Gastroesophageal sphincter (tissue), 4 donors: ENCODE data around the gene ZFHX2. TPM values are rescaled to one million over a fixed set of nuclear protein-coding genes. Genes with fewer than 3 reads are reported as not detected.

Source experiments
- ATAC-seq: fragments of 150-250 bp; one replicate; pipeline ENCODE4 v1.9.1; 2016; ENCODE audit warnings: mild to moderate bottlenecking, moderate library complexity
- H3K27ac ChIP-seq, 4 donors: fragments of 200-600 bp; sonication (generic) in 3 of 4; 1 replicate in 3 of 4; 2 replicates in 1 of 4; pipeline ENCODE4 v1.5.1; 2016 to 2019
- H3K27me3 ChIP-seq: fragments of 200-600 bp; sonication (generic); one replicate; pipeline ENCODE4 v1.5.1; 2019
- H3K36me3 ChIP-seq, 2 donors: fragments of 200-600 bp; sonication (generic); one replicate each; pipeline ENCODE4 v1.5.1; 2019; ENCODE audit warnings: control low read depth in 1 of 2
- H3K4me1 ChIP-seq, 3 donors: fragments of 200-600 bp; sonication (generic); 1 replicate in 2 of 3; 2 replicates in 1 of 3; pipeline ENCODE4 v1.5.1; 2016 to 2019; ENCODE audit warnings: control low read depth in 2 of 3
- H3K4me3 ChIP-seq, 2 donors: fragments of 200-600 bp; sonication (generic); one replicate each; pipeline ENCODE4 v1.5.1; 2019; ENCODE audit warnings: mild to moderate bottlenecking in 1 of 2, moderate library complexity in 1 of 2
- H3K9me3 ChIP-seq, 3 donors: fragments of 200-600 bp; sonication (generic); one replicate each; pipeline ENCODE4 v1.5.1; 2017 to 2019; ENCODE audit warnings: control low read depth in 2 of 3
- EP300 ChIP-seq: sonication (generic); formaldehyde crosslinking; IDR thresholded peaks from one replicate; pipeline ENCODE4 v1.6.1; 2017; ENCODE audit warnings: antibody characterized with exemption, mild to moderate bottlenecking
- POLR2A ChIP-seq, 2 donors: fragments of 450-650 bp; IDR thresholded peaks; one replicate each; pipeline ENCODE4 v1.6.1; 2017; ENCODE audit warnings: antibody characterized with exemption in 2 of 2, mild to moderate bottlenecking in 2 of 2, moderate library complexity in 1 of 2
- POLR2AphosphoS5 ChIP-seq: sonication (generic); formaldehyde crosslinking; IDR thresholded peaks from one replicate; pipeline ENCODE4 v1.6.1; 2017; ENCODE audit warnings: antibody characterized with exemption
- WGBS, 2 donors: methylation state at CpG; one replicate each; pipeline ENCODE4 v1.1.5; 2018; ENCODE audit warnings: low coverage in 1 of 2; 5-methylcytosine and 5-hydroxymethylcytosine counted together
- total RNA-seq, 4 donors: library from RNA; depleted of rRNA; stranded (reverse); fragments of >200 nt; gene quantifications; one replicate each; pipeline ENCODE4 v1.1.0, GENCODE V29; 2016
- TF ChIP-seq, protein P1 (sequence below), 4 experiments: fragments of 200-600 bp in 2 of 4; fragments of 450-650 bp in 2 of 4; sonication (generic) in 1 of 4; IDR thresholded peaks; one replicate each; pipeline ENCODE4 v1.5.1; 2017 to 2019; ENCODE audit warnings: antibody characterized with exemption in 4 of 4, mild to moderate bottlenecking in 2 of 4, moderate library complexity in 2 of 4

Gene ZFHX2
- total RNA-seq, 4 donors from 2014 or later: 0.13 to 2.5 (median 1.2) TPM

DNA sequence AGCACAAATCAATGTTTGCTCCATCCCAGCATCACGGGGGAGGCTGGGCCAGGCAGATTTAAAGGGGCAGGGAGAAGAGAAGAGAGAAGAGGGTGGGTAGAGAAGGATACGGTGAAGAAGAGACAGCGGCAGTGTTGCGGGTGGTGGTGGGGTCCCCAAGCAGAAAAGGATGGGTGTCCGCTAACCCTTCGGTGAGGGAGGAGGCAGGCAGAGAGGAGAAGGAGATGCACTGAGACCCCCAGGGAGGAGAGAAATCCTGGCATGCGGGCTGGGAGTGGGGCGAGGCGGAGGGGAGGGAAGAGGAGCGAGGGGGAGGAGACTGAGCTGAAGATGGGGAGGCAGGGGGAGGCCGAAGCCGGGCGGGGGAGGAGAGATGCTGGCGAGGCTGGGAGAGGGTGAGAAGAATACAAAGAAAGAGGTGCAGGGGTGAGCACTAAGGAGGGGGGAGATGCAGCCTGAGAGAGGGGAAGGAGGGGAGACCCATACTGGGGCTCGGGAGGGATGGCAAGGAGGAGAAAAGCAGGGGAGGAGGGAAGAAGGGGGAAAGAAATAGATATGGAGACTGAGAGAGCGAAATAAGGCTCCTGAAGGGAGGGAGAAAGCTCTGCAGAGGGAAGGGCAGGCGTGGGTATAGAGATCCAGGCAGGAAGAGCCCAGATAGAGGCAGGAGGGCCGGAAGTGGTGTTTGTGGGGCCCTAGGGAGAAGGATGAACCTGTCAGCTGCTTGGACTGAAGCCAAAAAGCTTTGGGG, 27.2 kb upstream of the ZFHX2 start, which contains the start of gene JPH4:
Gene JPH4, minus strand, starts transcription at position 231 of the 751 bp plus-strand sequence. CDS start 1,337 bp downstream, outside the sequence.
- TF ChIP-seq POLR2A (IDR thresholded peaks at IDR 0.05) (no peak), EP300 (no peak), POLR2AphosphoS5 (no peak)
- TF ChIP-seq, protein P1, sequence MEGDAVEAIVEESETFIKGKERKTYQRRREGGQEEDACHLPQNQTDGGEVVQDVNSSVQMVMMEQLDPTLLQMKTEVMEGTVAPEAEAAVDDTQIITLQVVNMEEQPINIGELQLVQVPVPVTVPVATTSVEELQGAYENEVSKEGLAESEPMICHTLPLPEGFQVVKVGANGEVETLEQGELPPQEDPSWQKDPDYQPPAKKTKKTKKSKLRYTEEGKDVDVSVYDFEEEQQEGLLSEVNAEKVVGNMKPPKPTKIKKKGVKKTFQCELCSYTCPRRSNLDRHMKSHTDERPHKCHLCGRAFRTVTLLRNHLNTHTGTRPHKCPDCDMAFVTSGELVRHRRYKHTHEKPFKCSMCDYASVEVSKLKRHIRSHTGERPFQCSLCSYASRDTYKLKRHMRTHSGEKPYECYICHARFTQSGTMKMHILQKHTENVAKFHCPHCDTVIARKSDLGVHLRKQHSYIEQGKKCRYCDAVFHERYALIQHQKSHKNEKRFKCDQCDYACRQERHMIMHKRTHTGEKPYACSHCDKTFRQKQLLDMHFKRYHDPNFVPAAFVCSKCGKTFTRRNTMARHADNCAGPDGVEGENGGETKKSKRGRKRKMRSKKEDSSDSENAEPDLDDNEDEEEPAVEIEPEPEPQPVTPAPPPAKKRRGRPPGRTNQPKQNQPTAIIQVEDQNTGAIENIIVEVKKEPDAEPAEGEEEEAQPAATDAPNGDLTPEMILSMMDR (IDR thresholded peaks at IDR 0.05): no peak
- Histone ChIP-seq H3K4me3 (peak within 1 kb of the TSS in 1 of 2 donors; percentile 41), H3K9me3 (no peaks in the 10 kb centered on the region), H3K36me3 (no peaks in the 10 kb centered on the region), H3K4me1 (peaks cover 0 to 36% (median 17%) of the 10 kb centered on the region in 3 donors), H3K27ac (no peak within 1 kb of the TSS), H3K27me3 (peaks cover 88% of the 10 kb centered on the region)
- 5 to 11% methylated on average over 7 to 17 of the region's 18 CpGs for WGBS, 2 donors
- no peak for ATAC-seq

DNA sequence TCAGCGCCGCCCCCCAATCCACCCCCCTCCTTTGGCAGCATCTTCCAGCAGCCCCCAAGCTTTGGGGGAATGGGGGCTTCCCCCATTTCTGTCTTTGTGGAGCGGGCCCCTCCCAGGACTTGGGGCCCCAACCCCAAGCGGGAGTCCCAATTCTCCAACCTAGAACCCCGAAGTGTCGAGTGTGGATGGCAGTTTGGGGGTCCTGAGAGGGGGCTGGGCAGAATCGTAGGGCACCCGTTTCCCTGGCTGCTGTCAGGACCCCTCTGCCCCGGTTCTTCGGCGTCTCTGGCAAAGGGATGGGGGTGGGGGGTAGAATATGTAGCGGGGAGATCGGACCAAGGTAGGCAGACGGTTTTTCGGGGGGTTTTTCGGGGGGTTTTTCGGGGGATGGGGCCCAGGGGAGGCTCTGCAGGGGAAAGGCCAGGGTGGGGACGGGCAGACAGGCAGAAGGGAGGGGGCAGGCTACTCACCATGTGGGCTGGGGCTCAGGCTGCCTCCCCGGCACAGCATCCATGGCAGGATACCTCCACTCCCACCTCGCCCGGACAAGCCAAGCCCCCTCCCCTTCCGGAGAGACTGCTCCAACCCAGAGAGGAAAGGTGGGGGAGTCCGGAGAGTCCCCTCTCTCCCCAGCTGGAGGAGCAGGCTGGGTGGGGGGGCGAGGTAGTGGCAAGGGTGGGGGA, 26.3 kb upstream of the ZFHX2 start:
- ATAC-seq: no peak
- no peak overlapping the region for H3K27ac ChIP-seq
- no peaks in the 10 kb centered on the region for H3K36me3 ChIP-seq
- no peaks in the 10 kb centered on the region for H3K9me3 ChIP-seq
- H3K4me3 ChIP-seq: peak overlapping the region in 1 of 2 donors; percentile 41
- H3K27me3 ChIP-seq: peaks cover 94% of the 10 kb centered on the region
- peaks cover 0 to 36% (median 17%) of the 10 kb centered on the region in 3 donors for H3K4me1 ChIP-seq
- no CpG with 5 or more reads among the region's 24 CpGs for WGBS, 2 donors
- TF ChIP-seq EP300 (no peak), POLR2AphosphoS5 (no peak), POLR2A (IDR thresholded peaks at IDR 0.05) (no peak)
- TF ChIP-seq, protein P1 (IDR thresholded peaks at IDR 0.05): no peak

DNA sequence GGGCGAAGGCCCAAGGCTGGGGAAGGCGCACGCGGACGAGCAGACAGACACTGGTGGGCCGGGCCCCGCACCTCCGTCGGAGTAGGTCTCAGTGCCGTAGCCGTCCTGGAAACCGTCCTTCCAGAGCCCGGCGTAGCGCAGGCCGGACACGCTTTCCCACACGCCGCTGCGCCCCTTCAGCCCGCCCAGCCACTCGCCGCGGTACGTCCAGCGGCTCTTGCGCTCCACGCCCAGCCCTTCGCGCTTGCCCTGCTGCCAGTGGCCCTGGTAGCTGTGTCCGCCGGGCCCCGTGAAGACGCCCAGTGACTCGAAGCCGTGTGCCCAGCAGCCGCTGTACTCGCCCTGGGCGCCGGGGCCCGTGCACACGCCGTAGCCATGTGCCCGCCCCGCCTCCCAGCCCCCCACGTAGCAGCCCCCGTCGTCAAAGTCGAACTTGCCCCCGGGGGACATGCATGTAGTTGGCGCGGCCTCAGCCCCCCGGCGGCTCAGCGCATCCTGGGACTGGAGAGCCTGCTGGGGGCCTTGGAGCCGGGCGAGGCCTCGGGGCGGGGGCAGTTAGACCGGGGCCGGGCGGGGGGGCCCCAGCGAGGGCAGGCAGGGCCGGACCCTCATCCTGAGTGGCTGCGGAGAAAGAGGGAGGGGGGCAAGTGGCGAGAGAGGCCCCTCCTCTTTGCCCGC, 25.6 kb upstream of the ZFHX2 start:
- peak; percentile 15 for ATAC-seq
- no peaks in the 10 kb centered on the region for H3K9me3 ChIP-seq
- peaks cover 95% of the 10 kb centered on the region for H3K27me3 ChIP-seq
- H3K4me3 ChIP-seq: peak overlapping the region in 1 of 2 donors; percentile 41
- 4 to 5% methylated on average over 4 to 8 of the region's 67 CpGs for WGBS, 2 donors
- TF ChIP-seq, protein P1 (IDR thresholded peaks at IDR 0.05): no peak
- no peak for TF ChIP-seq POLR2AphosphoS5
- no peak for TF ChIP-seq POLR2A (IDR thresholded peaks at IDR 0.05)
- TF ChIP-seq EP300: no peak
- H3K36me3 ChIP-seq: no peaks in the 10 kb centered on the region
- no peak overlapping the region for H3K27ac ChIP-seq
- peaks cover 0 to 36% (median 17%) of the 10 kb centered on the region in 3 donors for H3K4me1 ChIP-seq

DNA sequence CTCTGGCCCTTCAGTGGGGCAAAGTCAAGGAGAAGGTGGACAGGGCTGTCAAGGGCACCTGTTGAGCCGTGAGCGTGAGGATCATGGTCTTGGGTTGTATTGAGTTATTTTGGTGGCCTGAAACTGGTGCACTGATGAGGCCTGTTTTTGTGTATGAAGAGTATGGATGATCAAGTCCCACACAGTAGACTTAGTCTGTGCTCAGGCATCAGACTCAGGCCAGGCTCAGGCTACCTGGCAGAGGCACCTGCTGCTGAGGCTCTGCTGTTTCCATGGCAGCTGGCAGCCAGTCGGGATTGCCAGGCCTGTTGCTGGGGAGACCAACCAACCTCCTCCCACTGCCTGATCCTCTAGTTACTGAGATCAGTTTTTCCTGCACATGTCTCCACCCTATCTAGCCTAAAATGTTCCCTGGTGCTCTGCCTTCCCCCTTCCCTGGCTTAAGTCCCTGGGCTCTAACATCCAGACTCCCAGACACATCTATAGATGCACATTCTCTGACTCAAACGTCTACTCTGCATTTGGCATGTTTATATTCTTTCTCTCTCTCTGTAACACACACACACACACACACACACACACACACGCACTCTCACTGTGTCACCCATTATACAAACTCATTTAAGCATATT, 21.9 kb upstream of the ZFHX2 start:
- ATAC-seq: no peak
- no peak for TF ChIP-seq EP300
- TF ChIP-seq POLR2AphosphoS5: no peak
- TF ChIP-seq POLR2A (IDR thresholded peaks at IDR 0.05): no peak
- TF ChIP-seq, protein P1 (IDR thresholded peaks at IDR 0.05): no peak
- Histone ChIP-seq H3K4me3 (no peak overlapping the region), H3K9me3 (no peaks in the 10 kb centered on the region), H3K36me3 (no peaks in the 10 kb centered on the region), H3K4me1 (peaks cover 0 to 28% (median 17%) of the 10 kb centered on the region in 3 donors), H3K27ac (no peak overlapping the region), H3K27me3 (peaks cover 81% of the 10 kb centered on the region)
- WGBS, 2 donors: 60 to 77% methylated on average over 4 to 5 of the region's 5 CpGs
